ENCODE measurements around the gene SURF6. TPM values are rescaled to one million over a fixed set of nuclear protein-coding genes. Genes with fewer than 3 reads are reported as not detected.
"Not testable (repeated sequence)": the region's sequence is repeated elsewhere in the genome, so short reads cannot be mapped to it uniquely, and the experiment has no call there.

Gene SURF6
- total RNA-seq = 13.4 TPM
- long read RNA-seq, full-length matches to known transcripts = 32 of 36 reads
- long read RNA-seq, partial matches to known transcripts = 2 of 36 reads
- long read RNA-seq, other reads (novel, unspliced or antisense) = 2 of 36 reads

DNA sequence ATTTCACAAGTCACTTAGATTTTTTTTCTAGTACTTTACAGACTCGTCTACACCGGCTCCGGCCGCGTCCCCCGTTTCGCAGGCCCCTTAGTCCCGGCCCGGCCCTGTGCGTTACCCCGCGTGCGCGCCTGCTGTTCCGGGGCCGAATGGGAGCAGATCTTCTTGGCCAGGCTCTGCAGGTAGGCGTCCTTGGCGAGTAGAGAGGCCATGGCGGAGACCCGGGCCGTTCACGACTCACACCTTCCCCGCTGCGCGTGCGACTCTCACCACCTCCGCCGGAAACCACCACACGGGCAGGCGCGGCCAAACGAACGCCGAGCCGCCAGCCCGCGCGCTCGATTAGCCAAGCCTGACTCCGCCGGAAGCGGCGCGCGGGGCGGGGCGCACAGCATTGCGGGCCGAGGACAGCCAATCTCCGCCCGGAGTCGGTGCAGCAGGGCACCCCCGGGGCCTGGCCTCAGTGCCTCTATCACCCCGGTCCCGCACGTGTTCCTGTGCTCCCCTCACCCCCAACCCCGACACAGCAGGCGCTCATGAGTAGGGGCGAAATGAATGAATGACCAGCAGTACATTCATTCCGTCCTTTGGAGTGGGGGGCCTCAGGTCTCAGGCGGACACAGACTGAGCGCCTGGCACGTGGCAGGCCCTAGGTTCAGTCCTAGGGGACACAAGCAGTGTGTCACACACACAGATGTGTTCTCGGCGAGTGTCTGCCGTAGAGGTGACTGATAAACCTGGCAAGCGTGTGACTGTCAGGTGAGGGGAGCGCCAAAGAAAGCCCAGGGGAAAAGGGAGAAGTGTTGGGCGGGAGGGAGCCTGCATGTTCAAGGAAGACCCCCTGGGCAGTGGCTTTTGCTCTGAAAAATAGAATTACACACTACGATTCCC lies at the start of gene SURF6:
Gene SURF6, minus strand, starts transcription at position 265 of the 888 bp plus-strand sequence. Its CDS starts 56 bp downstream, at position 209.
- DNase-seq (ENCODE audit: missing footprints) (peak; percentile 97), ATAC-seq (peak; percentile 94)
- intact Hi-C loops (cut with DNase I) = loop anchor here (1.0 to 5.0 kb wide), 2 partner anchors 11 to 41 kb away; partner anchors contain the start of genes STKLD1 and SURF4

DNA sequence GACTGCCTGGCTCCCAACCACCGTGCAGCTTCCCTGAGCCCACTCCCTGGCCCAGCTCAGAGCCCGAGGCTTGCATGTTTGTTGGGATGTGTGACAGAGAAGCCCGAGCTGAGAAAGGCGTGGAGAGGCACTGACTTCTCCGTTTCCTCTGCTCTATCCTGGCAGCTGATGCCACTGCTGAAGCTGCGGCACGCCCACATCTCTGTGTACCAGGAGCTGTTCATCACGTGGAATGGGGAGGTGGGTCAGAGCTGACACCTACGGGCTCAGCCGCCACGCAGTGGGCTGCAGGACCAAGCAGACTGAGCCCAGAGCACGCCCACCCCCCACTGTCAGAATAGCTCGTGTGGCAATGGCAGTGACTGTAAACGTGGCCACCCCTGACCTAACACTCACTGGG lies 49.5 kb upstream of the SURF6 start:
- DNase-seq (ENCODE audit: missing footprints) (no peak), ATAC-seq (no peak)
- intact Hi-C loops (cut with DNase I) = no loop called here

DNA sequence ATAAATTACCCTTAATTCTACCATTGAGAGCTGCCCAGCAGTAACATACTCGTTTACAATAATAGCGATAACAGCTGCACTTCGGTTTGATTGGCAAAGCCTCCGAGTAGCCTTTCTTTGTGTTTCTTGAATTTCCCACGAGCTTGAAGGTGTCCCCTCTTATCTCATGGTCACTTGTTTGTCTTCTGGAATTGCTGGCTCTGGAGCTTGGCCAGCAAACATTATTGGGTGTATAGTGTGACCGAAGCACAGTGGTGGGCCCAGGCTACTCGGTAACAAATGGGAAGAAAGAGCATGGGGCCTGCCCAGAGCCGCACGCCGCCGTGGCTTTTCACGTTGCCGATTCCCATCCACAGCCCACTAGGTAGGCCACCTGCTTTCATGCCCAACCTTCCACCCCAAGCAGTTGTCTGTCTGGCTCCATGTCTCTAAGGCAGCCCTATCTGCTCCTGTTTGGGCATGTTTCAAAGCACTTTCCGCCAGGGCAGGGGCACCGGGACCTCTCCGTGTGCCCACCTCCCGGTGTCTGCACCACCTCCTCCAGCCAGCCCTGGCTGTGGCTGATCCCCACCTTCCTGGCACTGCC lies 48.8 kb upstream of the SURF6 start:
- ATAC-seq (no peak), DNase-seq (ENCODE audit: missing footprints) (no peak)
- intact Hi-C loops (cut with DNase I) = no loop called here

DNA sequence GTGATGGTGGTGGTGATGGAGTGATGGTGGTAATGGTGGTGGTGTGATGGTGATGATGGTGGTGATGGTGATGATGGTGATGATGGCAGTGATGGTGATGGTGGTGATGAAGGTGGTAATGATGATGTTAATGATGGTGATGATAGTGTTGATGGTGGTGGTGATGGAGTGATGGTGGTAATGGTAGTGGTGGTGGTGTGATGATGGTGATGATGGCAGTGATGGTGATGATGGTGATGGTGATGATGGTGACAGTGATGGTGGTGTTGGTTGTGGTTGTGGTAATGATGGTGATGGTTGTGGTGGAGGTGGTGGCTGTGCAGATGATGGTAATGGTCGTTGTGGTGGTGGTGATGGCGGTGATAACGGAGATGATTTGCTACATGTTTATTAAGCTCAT lies 47.5 kb upstream of the SURF6 start:
- intact Hi-C loops (cut with DNase I) = no loop called here
- DNase-seq (ENCODE audit: missing footprints) = no peak
- ATAC-seq = no peak

DNA sequence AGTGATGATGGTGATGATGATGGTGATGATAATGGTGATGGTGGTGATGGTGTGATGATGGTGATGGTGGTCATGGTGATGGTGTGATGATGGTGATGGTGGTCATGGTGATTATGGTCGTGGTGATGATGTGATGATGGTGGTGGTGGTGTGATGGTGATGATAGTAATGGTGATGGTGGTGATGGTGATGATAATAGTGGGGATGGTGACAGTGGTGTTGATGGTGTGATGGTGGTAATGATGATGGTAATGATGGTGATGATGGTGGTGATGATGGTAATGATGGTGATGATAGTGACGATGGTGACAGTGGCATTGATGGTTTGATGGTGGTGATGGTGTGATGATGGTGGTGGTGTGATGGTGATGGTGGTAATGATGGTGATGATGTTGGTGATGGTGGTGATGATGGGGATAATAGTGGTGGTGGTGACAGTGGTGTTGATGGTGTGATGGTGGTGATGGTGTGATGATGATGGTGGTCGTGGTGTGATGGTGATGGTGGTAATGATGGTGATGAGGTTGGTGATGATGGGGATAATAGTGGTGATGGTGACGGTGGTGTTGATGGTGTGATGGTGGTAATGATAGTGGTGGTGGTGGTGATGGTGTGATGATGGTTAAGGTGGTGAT lies 46.6 kb upstream of the SURF6 start:
- intact Hi-C loops (cut with DNase I) = no loop called here
- ATAC-seq (no peak), DNase-seq (ENCODE audit: missing footprints) (no peak)

DNA sequence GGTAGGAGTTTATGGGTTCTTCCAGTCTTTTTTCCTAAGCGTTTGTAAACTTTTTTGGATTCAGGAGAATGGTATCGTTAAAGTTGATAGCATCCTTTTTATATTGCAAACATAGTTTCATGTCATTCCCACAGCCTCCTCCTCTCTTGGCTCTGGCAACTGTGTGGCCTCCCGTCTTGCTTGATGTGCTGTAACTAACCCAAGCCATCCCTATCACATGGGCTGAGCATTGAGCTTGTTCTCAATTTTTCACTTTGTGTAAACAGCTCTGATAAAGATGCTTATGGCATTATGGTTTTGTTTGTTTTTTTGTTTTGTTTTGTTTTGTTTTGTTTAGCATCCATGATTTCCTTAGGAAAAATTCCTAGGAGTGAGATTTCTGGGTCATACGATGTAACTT lies 44.7 kb upstream of the SURF6 start:
- intact Hi-C loops (cut with DNase I) = no loop called here

DNA sequence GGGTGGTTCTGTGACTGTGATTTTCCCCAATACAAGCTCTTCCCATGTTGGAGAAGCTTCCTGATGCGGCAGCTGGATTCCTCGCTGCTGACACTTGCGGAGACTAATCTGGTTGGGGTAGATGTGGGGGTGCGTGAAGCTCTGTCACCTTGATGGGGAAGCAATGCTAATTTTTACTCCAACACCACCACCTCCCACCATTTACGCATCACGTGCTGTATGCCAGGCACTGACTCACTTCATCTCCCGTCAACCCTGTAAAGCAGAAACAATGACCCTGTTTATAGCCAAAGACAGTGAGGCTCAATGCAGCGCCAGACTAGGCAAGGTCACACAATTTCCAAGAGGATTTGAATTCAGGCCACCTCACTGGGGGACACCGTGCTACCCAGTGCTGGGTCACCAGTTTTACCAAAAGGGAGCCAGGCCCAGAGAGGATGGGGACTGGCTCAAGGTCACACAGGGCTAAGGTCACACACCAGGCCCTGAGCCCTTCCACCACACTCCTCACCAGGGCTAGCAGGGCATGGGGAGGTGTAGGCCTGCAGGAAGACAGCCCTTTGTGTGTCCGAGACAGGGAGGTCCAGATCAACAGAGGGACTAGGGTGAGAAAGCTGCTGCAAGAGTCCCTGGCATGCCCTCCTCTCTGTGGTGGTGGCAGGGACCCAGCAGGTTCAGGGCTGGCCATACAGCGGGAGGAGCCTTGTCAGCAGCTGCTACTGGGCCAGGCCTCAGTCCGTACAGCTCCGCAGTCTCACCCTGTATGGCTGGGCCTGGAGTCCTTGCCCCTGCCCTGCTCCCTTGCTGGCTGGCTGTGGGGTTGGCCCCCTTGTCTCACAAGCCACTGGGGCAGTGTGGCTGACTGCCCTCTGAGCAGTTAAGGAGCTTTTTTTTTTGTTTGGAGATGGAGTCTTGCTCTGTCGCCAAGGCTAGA lies 43.4 kb upstream of the SURF6 start:
- ATAC-seq = no peak
- no peak for DNase-seq (ENCODE audit: missing footprints)
- intact Hi-C loops (cut with DNase I) = loop anchor here (5.0 kb wide), 2 partner anchors 38 to 42 kb away; partner anchors contain the start of genes REXO4 and SURF6

More for the DNA sequence above, 44.7 kb upstream of the SURF6 start:
- ATAC-seq (no peak), DNase-seq (ENCODE audit: missing footprints) (no peak)

DNA sequence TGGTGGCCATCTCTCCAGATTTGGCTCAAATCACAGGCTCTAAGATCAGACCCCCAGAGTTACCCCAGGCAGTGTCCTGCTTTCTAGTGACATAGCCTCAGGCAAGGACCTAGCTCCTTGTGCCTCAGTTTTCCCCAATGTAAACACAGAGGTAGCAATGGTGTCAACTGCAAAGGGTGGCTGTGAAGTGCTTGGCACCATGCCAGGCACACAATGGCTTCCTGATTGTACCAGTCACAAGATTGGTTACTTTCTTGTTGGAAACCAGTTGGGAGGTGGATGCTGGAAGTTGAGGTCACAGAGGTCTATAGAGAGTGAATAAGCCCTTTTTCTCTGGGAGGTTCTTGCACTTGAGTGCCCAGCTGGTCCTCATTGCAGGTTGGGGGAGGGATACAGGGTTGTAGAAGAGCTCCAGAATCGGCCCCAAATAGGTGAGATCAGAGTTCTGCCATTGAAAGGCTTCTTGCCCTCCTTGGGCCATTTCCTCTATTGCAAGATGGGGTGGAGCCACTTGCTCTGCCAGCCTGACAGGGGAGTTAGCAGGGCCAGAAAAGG lies 42.5 kb upstream of the SURF6 start:
- no peak for DNase-seq (ENCODE audit: missing footprints)
- no peak for ATAC-seq
- intact Hi-C loops (cut with DNase I) = loop anchor here (5.0 kb wide), 2 partner anchors 39 to 41 kb away; partner anchors contain the start of genes REXO4 and SURF6

DNA sequence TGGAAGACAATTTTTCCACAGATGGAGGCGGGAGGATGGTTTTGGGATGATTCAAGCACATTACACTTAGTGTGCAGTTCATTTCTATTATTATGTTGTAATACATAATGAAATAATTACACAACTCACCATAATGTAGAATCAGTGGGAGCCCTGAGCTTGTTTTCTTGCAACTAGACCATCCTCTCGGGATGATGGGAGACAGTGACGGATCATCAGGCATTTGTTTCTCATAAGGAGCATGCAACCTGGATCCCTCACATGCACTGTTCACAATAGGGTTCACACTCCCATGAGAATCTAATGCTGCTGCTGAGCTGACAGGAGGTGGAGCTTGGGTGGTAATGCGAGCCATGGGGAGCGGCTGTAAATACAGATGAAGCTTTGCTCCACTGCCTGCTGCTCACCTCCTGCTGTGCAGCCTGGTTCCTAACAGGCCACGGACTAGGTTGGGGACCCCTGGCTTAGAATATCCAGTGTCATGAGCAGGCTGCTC lies 41.8 kb upstream of the SURF6 start:
- DNase-seq (ENCODE audit: missing footprints) (no peak), ATAC-seq (no peak)
- intact Hi-C loops (cut with DNase I) = loop anchor here (5.0 kb wide), 2 partner anchors 40 kb away; partner anchors contain the start of genes REXO4 and SURF6

DNA sequence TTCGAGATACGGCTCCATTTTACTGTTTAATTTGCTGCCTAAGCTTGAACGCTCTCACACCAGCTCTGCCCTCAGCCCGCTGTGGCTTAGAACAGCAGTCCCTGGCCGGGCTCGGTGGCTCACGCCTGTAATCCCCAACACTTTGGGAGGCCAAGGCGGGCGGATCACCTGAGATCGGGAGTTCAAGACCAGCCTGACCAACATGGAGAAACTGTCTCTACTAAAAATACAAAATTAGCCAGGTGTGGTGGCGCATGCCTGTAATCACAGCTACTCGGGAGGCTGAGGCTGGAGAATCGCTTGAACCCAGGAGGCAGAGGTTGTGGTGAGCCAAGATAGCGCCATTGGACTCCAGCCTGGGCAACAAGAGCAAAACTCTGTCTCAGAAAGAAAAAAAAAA lies 41.3 kb upstream of the SURF6 start:
- intact Hi-C loops (cut with DNase I) = loop anchor here (5.0 kb wide), 2 partner anchors 40 kb away; partner anchors contain the start of genes REXO4 and SURF6
- DNase-seq (ENCODE audit: missing footprints); ATAC-seq: not testable (repeated sequence)

DNA sequence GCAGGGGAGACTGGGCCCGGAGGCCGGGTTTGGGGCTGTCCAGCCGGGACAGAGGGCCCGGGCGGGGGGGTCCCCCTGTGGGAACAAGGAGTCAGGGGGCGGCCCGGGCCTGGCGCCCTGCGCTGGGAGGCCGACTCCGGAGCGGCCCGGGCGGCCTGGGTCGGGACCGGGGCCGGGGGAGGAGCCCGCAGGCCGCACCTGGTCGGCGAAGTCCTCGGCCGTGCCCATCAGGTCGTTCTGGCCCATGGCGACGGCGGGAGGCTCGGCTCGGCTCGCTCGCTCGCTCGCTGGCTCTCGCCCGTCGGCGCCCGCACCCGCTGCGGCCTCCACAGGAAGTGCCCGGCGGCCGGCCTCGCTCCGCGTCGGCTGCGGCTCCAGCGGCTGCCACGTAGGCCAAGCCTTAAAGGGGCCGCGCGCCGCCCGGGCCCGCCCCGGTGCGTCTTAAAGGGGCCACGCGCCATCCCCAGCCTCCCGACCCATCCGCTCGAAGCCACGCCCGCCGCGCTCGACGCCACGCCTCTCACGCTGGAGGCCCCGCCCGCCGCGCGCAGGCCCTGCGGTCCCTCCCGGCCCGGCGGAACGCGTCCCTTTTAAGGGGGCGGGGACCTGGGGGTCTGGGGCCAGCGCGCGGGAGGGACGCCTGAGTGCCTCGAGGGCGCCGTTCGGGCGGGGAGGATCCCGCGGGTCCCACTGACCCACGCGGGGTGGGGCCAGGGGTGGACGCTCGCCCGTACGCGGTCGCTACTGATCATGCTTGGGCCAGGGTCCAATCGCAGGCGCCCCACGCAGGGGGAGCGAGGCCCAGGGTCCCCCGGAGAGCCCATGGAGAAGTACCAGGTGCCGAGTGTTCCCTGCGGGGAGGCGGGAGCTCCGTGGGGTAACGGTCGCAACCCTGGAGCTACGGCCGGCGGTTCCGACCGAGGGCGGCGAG lies 40.0 kb upstream of the SURF6 start, which contains the start of the genes STKLD1 and SURF4:
Gene STKLD1, plus strand, starts transcription at position 643 of the 931 bp plus-strand sequence. Its CDS starts 108 bp downstream, at position 751.
Gene SURF4, minus strand, starts transcription at position 337 of the 931 bp plus-strand sequence. Its CDS starts 91 bp downstream, at position 246.
- peak; percentile 99 for ATAC-seq
- peak; percentile 99 for DNase-seq (ENCODE audit: missing footprints)
- intact Hi-C loops (cut with DNase I) = loop anchor here (5.0 kb wide), 2 partner anchors 39 to 41 kb away; partner anchors contain the start of genes REXO4 and SURF6

DNA sequence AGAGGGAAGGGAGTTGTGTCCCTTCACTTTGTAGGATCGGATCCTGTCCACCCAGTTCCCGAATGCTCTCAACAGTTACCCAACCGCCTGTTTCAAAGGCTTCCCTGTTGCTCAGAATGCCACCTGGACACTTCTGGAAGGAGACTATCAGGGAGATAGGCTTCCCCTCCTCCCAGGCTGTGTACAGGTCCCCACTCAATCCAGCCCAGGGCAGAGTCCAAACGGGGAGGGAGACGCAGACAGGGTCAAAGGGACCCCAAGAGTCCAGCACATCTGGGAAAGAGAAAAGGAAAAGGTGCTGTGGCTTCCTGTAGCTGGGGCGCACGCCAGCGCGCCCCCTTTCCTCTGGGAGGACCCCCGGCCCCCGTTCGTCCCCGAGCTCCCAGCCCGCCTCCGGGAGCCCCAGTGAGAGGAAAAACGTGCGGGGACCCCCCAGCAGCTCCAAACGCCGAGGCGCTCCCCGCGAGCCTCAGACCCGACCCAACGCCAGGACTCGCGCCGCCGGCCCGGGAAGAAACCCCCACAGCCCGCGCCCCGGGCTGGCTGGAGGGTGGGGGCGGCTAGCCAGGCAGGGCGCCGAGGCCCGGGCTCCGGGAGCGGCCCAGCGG lies 39.2 kb upstream of the SURF6 start:
- DNase-seq (ENCODE audit: missing footprints) (no peak), ATAC-seq (no peak)
- intact Hi-C loops (cut with DNase I) = loop anchor here (5.0 kb wide), 2 partner anchors 38 to 42 kb away; partner anchors contain the start of genes REXO4 and SURF6

DNA sequence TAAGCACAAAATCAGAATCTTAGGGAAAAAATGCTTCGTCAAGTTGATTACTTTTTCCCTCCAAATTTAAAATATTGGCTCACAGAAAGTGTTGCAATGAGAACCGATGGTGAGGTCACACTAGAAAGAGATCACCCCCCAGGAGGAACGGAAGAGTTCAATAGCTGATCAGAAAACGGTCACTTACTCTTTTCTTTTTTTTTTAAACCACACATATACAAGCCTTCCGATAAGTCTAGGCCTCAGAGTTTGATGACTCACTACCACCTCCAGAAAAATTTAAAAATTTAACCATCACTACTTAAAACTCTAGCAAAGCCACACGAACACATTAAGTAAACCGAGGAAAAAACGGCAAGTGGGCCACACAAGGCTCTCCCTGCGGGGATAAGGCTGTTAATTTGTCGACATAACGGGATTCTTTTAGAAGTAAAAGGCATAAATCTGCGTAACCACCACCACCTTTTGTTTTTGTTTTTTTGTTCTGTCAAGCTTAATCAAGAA lies 38.7 kb upstream of the SURF6 start:
- DNase-seq (ENCODE audit: missing footprints) = no peak
- intact Hi-C loops (cut with DNase I) = loop anchor here (5.0 kb wide), 2 partner anchors 37 to 43 kb away; partner anchors contain the start of genes REXO4 and SURF6
- ATAC-seq = no peak

DNA sequence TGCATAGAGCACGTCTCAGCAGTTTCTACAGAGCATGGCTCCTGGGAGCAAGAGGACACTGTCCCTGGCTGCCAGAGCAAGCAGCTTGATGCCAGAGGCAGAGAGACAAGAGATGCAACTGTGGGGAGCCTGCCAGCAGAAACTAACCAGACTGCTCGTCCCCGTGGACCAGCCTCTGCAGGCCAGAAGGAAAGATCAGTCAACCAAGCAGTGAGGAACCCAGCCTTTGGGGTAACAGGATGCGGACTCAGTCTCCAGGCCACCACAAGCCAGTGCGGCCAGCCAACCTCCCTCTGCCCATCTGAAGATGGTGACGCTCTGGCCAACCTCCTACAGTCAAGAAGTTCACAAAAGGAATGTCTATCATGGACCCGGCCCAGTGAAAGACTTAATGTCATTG lies 36.2 kb upstream of the SURF6 start:
- intact Hi-C loops (cut with DNase I) = no loop called here
- DNase-seq (ENCODE audit: missing footprints) = no peak
- no peak for ATAC-seq

DNA sequence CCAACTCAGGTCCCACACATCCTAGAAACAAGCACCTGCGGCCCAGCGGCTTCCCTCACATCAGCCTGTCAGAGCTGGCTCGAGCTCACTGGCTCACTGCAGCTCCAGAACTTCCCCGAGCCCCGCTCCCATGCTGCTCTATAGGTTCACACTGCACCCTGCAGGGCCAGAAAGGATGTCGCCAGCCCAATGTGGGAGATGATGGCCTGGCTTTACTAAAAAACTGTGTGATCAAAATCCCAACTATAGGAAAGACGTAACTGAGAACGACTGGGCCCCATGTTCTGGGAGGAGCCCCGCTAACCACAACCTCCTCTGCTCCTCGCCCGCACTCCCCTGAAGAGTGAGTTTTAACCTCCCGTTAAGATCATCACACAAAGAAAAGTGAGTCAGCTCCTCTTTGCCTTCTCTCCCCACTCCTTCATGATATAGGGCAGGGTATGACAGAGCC lies 35.3 kb upstream of the SURF6 start:
- DNase-seq (ENCODE audit: missing footprints) (no peak), ATAC-seq (no peak)
- intact Hi-C loops (cut with DNase I) = no loop called here
